WTC11 (cell line): ENCODE data around the gene GABBR1.

Experiments
- CREB1 ChIP-seq: sonication (generic); formaldehyde crosslinking; IDR thresholded peaks from 2 replicates; pipeline ENCODE4 v1.8.0; 2023; ENCODE audit warnings: mild to moderate bottlenecking, missing genetic modification reagents
- JUN ChIP-seq: sonication (generic); formaldehyde crosslinking; IDR thresholded peaks from 2 replicates; pipeline ENCODE4 v1.8.0; 2023; ENCODE audit warnings: mild to moderate bottlenecking, missing genetic modification reagents
- NR2C2 ChIP-seq: sonication (generic); formaldehyde crosslinking; IDR thresholded peaks from 2 replicates; pipeline ENCODE4 v1.8.0; 2022; ENCODE audit warnings: mild to moderate bottlenecking, missing genetic modification reagents
- ZBTB21 ChIP-seq: sonication (generic); formaldehyde crosslinking; IDR thresholded peaks from 2 replicates; pipeline ENCODE4 v1.8.1; 2023; ENCODE audit warnings: mild to moderate bottlenecking, missing genetic modification reagents, borderline replicate concordance
- TF ChIP-seq, protein P1 (sequence below): fragments of 200-600 bp; IDR thresholded peaks from 2 replicates; pipeline ENCODE4 v1.8.0; 2022; ENCODE audit warnings: antibody characterized with exemption
- TF ChIP-seq, protein P2 (sequence below): sonication (generic); formaldehyde crosslinking; IDR thresholded peaks from 2 replicates; pipeline ENCODE4 v1.8.1; 2022; ENCODE audit warnings: low read depth, missing genetic modification reagents, borderline replicate concordance
- TF ChIP-seq, protein P3 (sequence below): sonication (generic); formaldehyde crosslinking; IDR thresholded peaks from 2 replicates; pipeline ENCODE4 v1.8.1; 2023; ENCODE audit warnings: mild to moderate bottlenecking, missing genetic modification reagents, moderate library complexity
- TF ChIP-seq, protein P4 (sequence below): sonication (generic); formaldehyde crosslinking; IDR thresholded peaks from 2 replicates; pipeline ENCODE4 v1.8.1; 2022; ENCODE audit warnings: mild to moderate bottlenecking, moderate library complexity, missing genetic modification reagents

DNA sequence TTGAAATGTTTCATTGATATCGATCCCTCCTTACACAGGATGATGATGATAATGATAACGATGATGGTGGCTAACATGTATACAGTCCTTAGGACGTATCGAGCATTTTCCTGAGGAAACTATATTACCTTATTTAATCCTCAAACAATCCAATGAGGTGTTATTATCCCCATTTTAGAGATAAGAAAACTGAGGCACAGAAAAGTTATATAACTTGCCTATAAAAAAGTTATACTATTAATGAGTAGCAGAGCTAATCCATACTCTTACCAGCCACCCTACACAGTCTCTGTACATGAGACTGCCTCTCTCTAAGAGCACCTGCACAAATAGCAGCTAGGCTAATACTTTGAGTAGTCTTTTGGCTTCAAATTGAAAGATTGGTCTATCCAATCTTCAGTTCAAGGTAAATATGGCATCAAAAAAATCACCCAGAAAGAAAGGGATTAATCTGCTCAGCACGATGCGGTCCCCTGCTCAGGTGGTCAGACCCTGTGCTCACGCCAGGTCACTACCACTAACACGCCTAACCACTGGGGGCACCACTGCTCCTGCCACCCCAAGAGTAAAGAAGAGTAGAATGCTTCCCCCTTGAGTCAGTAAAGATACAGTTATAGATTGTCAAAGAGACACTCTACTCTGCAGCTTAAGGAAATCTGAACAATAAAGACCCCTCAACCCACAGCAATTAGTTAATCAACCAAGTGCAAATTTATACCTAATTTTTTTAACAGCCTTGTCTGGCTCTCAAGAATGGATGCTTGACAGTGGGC is 15.0 kb downstream of the GABBR1 start:
- TF ChIP-seq, protein P1, sequence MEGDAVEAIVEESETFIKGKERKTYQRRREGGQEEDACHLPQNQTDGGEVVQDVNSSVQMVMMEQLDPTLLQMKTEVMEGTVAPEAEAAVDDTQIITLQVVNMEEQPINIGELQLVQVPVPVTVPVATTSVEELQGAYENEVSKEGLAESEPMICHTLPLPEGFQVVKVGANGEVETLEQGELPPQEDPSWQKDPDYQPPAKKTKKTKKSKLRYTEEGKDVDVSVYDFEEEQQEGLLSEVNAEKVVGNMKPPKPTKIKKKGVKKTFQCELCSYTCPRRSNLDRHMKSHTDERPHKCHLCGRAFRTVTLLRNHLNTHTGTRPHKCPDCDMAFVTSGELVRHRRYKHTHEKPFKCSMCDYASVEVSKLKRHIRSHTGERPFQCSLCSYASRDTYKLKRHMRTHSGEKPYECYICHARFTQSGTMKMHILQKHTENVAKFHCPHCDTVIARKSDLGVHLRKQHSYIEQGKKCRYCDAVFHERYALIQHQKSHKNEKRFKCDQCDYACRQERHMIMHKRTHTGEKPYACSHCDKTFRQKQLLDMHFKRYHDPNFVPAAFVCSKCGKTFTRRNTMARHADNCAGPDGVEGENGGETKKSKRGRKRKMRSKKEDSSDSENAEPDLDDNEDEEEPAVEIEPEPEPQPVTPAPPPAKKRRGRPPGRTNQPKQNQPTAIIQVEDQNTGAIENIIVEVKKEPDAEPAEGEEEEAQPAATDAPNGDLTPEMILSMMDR = peak; percentile 23; the same call in 1 of the 2 replicates
- TF ChIP-seq, protein P2, sequence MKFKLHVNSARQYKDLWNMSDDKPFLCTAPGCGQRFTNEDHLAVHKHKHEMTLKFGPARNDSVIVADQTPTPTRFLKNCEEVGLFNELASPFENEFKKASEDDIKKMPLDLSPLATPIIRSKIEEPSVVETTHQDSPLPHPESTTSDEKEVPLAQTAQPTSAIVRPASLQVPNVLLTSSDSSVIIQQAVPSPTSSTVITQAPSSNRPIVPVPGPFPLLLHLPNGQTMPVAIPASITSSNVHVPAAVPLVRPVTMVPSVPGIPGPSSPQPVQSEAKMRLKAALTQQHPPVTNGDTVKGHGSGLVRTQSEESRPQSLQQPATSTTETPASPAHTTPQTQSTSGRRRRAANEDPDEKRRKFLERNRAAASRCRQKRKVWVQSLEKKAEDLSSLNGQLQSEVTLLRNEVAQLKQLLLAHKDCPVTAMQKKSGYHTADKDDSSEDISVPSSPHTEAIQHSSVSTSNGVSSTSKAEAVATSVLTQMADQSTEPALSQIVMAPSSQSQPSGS = no peak
- TF ChIP-seq, protein P3, sequence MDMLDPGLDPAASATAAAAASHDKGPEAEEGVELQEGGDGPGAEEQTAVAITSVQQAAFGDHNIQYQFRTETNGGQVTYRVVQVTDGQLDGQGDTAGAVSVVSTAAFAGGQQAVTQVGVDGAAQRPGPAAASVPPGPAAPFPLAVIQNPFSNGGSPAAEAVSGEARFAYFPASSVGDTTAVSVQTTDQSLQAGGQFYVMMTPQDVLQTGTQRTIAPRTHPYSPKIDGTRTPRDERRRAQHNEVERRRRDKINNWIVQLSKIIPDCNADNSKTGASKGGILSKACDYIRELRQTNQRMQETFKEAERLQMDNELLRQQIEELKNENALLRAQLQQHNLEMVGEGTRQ (CRISPR knock-in tag) = no peak
- TF ChIP-seq ZBTB21 (CRISPR knock-in tag) = no peak
- TF ChIP-seq, protein P4, sequence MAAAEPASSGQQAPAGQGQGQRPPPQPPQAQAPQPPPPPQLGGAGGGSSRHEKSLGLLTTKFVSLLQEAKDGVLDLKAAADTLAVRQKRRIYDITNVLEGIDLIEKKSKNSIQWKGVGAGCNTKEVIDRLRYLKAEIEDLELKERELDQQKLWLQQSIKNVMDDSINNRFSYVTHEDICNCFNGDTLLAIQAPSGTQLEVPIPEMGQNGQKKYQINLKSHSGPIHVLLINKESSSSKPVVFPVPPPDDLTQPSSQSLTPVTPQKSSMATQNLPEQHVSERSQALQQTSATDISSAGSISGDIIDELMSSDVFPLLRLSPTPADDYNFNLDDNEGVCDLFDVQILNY (CRISPR knock-in tag) = no peak
- TF ChIP-seq CREB1 (CRISPR knock-in tag) = no peak
- no peak for TF ChIP-seq JUN (CRISPR knock-in tag)
- no peak for TF ChIP-seq NR2C2 (CRISPR knock-in tag)
